ENCODE data around the gene MAGOH.

The MAGOH gene

GRCh38 chr1:53180226-53180625 lies 58.1 kb downstream of the MAGOH start:
- H3K27me3 ChIP-seq (ENCODE audit: insufficient read depth, poor library complexity, severe bottlenecking) = no peaks in the 10 kb centered on the region
- no peak overlapping the region for H3K27ac ChIP-seq (ENCODE audit: poor library complexity, severe bottlenecking)
- no peak for TF ChIP-seq CTCF (IDR thresholded peaks at IDR 0.05; ENCODE audit: poor library complexity, severe bottlenecking)
- no peaks in the 10 kb centered on the region for H3K36me3 ChIP-seq (ENCODE audit: low read depth)
- H3K9me3 ChIP-seq (ENCODE audit: severe bottlenecking) = no peaks in the 10 kb centered on the region
- DNase-seq (ENCODE audit: low spot score) (no peak), ATAC-seq (ENCODE audit: low read depth) (no peak)
- H3K4me3 ChIP-seq (ENCODE audit: severe bottlenecking) = no peak overlapping the region
- H3K4me1 ChIP-seq (ENCODE audit: insufficient read depth, poor library complexity, severe bottlenecking) = peaks cover 4% of the 10 kb centered on the region
